NB4 (cell line): ENCODE data around the gene FANCG.

Experiments used
- CTCF ChIP-seq: IDR thresholded peaks from one replicate; pipeline ENCODE4 v1.5.1; 2012; ENCODE audit warnings: low read depth, low read length
- POLR2A ChIP-seq: IDR thresholded peaks from 2 replicates; pipeline ENCODE4 v1.6.1; 2011; ENCODE audit warnings: mild to moderate bottlenecking; ENCODE audit not compliant: insufficient read length; ENCODE audit errors: extremely low read depth

- TF ChIP-seq CTCF (no peak), POLR2A (no peak)
These were observed 19.1 kb downstream of the FANCG start for GRCh38 chr9:35060548-35061207.
